SJSA1 (cell line): Measurements from ENCODE around the gene HSPA14. TPM values are rescaled to one million over a fixed set of nuclear protein-coding genes. Genes with fewer than 3 reads are reported as not detected.
"Not testable (repeated sequence)": the region's sequence is repeated elsewhere in the genome, so short reads cannot be mapped to it uniquely, and the experiment has no call there.

ENCODE experiments used
- DNase-seq, 2 experiments: peaks; one replicate each; pipeline ENCODE4 v3.0.0-alpha.2; 2015 to 2020; ENCODE audit warnings: low spot score in 2 of 2, low read depth in 1 of 2
- H3K27ac ChIP-seq: fragments of 250-450 bp; sonication (Bioruptor Pico); 2 replicates; pipeline ENCODE4 v1.5.1; 2020; ENCODE audit warnings: mild to moderate bottlenecking, moderate library complexity
- H3K27me3 ChIP-seq: fragments of 250-450 bp; sonication (Bioruptor Pico); replicated peaks from 2 replicates; pipeline ENCODE4 v1.5.1; 2020; ENCODE audit warnings: mild to moderate bottlenecking, moderate library complexity
- H3K36me3 ChIP-seq: fragments of 250-450 bp; sonication (Bioruptor Pico); 2 replicates; pipeline ENCODE4 v1.5.1; 2020; ENCODE audit warnings: mild to moderate bottlenecking
- H3K4me1 ChIP-seq: fragments of 250-450 bp; sonication (Bioruptor Pico); replicated peaks from 2 replicates; pipeline ENCODE4 v1.6.1; 2021; ENCODE audit warnings: mild to moderate bottlenecking
- H3K4me3 ChIP-seq: fragments of 250-450 bp; sonication (Bioruptor Pico); 2 replicates; pipeline ENCODE4 v1.5.1; 2020; ENCODE audit warnings: mild to moderate bottlenecking
- H3K9me3 ChIP-seq: fragments of 250-450 bp; sonication (Bioruptor Pico); replicated peaks from 2 replicates; pipeline ENCODE4 v1.5.1; 2020; ENCODE audit warnings: mild to moderate bottlenecking
- total RNA-seq: library from RNA; depleted of rRNA; stranded (reverse); fragments of >200 nt; shearing (Covaris generic); gene quantifications from 2 replicates; pipeline ENCODE4 v1.2.3, GENCODE V29; 2014

Gene HSPA14
- total RNA-seq, 1 experiment from 2014 or later, result 36.5 TPM

GRCh38 chr10:14852236-14852635 lies 14.1 kb downstream of the HSPA14 start:
- H3K9me3 ChIP-seq, result no peaks in the 10 kb centered on the region
- no peak overlapping the region for H3K4me3 ChIP-seq
- peaks cover 66% of the 10 kb centered on the region for H3K36me3 ChIP-seq
- no peak for DNase-seq
- H3K27ac ChIP-seq, result no peak overlapping the region
- H3K27me3 ChIP-seq, result no peaks in the 10 kb centered on the region
- H3K4me1 ChIP-seq, result no peaks in the 10 kb centered on the region

DNA sequence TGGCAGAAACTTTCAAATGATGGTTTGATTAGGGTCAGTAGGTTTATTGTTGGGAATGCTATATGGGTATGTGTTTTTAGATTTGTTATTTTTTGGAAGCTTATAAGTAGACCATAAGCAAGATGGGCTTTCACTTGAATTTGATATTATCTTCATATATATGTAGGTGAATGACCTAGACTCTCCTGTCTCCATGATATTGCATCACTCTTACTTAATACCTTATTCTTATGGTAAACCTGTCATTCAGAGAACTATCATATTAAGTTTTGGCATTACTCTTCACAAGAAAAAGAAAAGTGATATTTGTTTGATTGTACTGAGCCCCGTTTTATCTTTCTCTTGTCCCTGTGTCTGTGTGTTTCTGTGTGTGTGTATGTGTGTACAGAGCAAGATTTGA lies 17.3 kb downstream of the HSPA14 start:
- H3K4me3 ChIP-seq, result no peak overlapping the region
- no peak for DNase-seq
- H3K27ac ChIP-seq, result no peak overlapping the region
- H3K4me1 ChIP-seq, result no peaks in the 10 kb centered on the region
- H3K27me3 ChIP-seq, result no peaks in the 10 kb centered on the region
- H3K9me3 ChIP-seq, result no peaks in the 10 kb centered on the region
- peaks cover 61% of the 10 kb centered on the region for H3K36me3 ChIP-seq

GRCh38 chr10:14858338-14858960 lies 20.3 kb downstream of the HSPA14 start:
- Histone ChIP-seq H3K4me1 (no peaks in the 10 kb centered on the region), H3K9me3 (no peaks in the 10 kb centered on the region), H3K4me3 (no peak overlapping the region), H3K27me3 (no peaks in the 10 kb centered on the region), H3K36me3 (peaks cover 56% of the 10 kb centered on the region), H3K27ac (no peak overlapping the region)
- no peak for DNase-seq

GRCh38 chr10:14859043-14859442 lies 20.9 kb downstream of the HSPA14 start:
- Histone ChIP-seq H3K4me1 (no peaks in the 10 kb centered on the region), H3K4me3 (no peak overlapping the region), H3K9me3 (no peaks in the 10 kb centered on the region), H3K27ac (no peak overlapping the region), H3K36me3 (peaks cover 57% of the 10 kb centered on the region), H3K27me3 (no peaks in the 10 kb centered on the region)
- no peak for DNase-seq

DNA sequence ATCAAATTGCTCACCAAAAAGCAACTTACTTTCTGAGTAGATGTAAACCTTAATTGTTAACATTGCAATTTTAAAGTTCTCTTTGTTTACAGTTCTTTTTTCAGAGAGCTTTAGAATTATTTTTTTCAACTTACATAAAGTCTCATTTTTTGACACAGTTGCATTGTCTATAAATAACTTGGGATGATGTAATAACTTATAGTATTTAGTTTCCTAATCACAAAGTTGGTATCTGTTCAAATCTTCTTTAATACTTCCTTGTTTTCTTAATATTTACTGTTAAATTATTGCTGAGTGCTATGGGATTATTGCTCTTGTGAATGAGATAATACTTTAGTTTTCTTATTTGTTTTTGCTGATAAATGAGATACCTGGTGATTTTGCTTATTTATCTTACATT lies 21.7 kb downstream of the HSPA14 start:
- no peak overlapping the region for H3K27ac ChIP-seq
- peaks cover 52% of the 10 kb centered on the region for H3K36me3 ChIP-seq
- H3K4me3 ChIP-seq, result no peak overlapping the region
- no peak for DNase-seq
- no peaks in the 10 kb centered on the region for H3K27me3 ChIP-seq
- no peaks in the 10 kb centered on the region for H3K9me3 ChIP-seq
- no peaks in the 10 kb centered on the region for H3K4me1 ChIP-seq

DNA sequence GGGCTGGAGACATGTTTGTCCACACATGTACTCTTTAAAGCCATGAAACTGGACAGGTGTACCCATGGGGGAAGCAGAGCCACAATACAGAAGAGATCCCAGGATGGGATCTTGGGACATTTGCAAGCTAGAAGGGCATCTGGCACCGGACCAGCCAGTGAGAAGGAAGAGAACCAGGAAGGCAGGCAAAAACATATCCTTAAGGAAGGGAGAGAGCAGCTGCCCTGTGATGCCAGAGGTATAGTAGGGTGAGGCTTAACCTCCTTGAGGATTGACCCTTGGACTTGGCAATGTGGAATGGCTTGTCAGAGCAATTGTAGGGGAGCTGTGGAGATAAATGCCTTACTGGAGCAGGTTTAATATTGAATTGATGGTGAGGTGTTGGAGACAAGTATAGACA lies 22.7 kb downstream of the HSPA14 start:
- Histone ChIP-seq H3K36me3 (peaks cover 47% of the 10 kb centered on the region), H3K4me3 (no peak overlapping the region)

DNA sequence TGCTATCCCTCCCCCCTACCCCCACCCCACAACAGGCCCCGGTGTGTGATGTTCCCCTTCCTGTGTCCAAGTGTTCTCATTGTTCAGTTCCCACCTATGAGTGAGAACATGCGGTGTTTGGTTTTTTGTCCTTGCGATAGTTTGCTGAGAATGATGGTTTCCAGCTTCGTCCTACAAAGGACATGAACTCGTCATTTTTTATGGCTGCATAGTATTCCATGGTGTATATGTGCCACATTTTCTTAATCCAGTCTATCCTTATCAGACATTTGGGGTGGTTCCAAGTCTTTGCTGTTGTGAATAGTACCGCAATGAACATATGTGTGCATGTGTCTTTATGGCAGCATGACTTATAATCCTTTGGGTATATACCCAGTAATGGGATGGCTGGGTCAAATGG lies 26.4 kb downstream of the HSPA14 start:
- not testable (repeated sequence) for H3K4me1 ChIP-seq, H3K4me3 ChIP-seq, H3K27me3 ChIP-seq, DNase-seq, H3K27ac ChIP-seq, H3K9me3 ChIP-seq
- H3K36me3 ChIP-seq, result peaks cover 52% of the 10 kb centered on the region

More for the DNA sequence above, 22.7 kb downstream of the HSPA14 start:
- Histone ChIP-seq H3K9me3 (no peaks in the 10 kb centered on the region), H3K27me3 (no peaks in the 10 kb centered on the region), H3K27ac (no peak overlapping the region), H3K4me1 (no peaks in the 10 kb centered on the region)
- no peak for DNase-seq

GRCh38 chr10:14864871-14865270 lies 26.8 kb downstream of the HSPA14 start:
- not testable (repeated sequence) for H3K27me3 ChIP-seq, H3K4me3 ChIP-seq, H3K9me3 ChIP-seq, DNase-seq, H3K27ac ChIP-seq, H3K4me1 ChIP-seq
- peaks cover 55% of the 10 kb centered on the region for H3K36me3 ChIP-seq

DNA sequence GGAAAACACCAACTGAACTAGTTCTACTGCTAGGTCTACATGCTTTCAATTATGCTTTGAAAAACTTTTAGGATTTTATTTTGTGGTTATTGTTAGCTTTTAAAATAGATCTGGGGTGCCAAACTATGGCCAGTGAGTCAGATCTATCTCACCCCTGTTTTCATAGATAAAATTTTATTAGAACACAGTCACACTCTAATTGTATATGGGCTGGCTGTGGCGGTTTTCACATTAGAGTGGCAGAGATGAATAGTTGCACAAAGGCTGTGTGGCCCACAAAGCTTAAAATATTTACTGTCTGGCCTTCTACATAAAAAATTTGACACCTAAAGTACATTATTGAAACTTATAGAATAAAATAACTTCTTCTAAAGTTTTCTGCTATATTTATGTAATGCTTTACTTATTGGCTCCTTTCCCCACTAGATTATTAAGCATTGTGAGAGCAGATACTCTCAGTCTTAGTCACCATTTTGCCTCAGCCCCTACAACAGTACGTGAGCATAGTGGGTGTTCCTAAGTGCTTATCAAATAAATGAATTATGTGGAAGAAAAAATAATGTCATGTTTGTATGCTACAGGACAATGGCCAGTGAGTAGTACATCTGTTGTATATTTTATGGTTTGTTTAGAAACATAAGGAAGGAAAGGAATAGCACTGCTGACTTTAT lies 35.1 kb downstream of the HSPA14 start:
- H3K27ac ChIP-seq, result peak overlapping the region; percentile 38
- peak; percentile 50 to 85 for DNase-seq

GRCh38 chr10:14875941-14876340 lies 37.8 kb downstream of the HSPA14 start:
- H3K36me3 ChIP-seq, result peaks cover 13% of the 10 kb centered on the region
- H3K4me3 ChIP-seq, result no peak overlapping the region
- no peaks in the 10 kb centered on the region for H3K27me3 ChIP-seq
- DNase-seq, result no peak
- H3K27ac ChIP-seq, result no peak overlapping the region
- no peaks in the 10 kb centered on the region for H3K9me3 ChIP-seq
- H3K4me1 ChIP-seq, result peaks cover 24% of the 10 kb centered on the region

More for the DNA sequence above, 35.1 kb downstream of the HSPA14 start:
- no peaks in the 10 kb centered on the region for H3K27me3 ChIP-seq
- H3K4me1 ChIP-seq, result peaks cover 17% of the 10 kb centered on the region
- no peaks in the 10 kb centered on the region for H3K9me3 ChIP-seq
- H3K36me3 ChIP-seq, result peaks cover 21% of the 10 kb centered on the region
- no peak overlapping the region for H3K4me3 ChIP-seq

DNA sequence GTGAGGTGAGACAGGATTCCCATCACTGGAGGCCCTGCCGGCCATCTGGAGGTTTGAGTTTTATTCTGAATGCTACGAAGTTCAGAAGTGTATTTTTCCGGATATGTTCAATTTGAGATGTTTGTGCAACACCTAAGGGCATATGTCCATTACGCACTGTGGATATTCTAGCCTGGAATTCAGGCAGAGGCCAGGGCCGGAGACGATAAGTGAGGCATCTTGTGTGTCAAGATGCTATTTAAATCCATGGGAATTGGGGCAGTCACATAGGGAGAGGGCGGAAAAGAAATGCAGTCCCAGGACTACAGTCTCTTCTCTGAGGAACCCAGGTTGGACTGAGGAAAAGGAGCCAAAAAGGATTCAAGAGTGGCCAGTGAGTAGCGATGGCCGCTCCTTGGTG lies 38.7 kb downstream of the HSPA14 start:
- no peak for DNase-seq
- H3K4me1 ChIP-seq, result peaks cover 24% of the 10 kb centered on the region
- H3K27ac ChIP-seq, result no peak overlapping the region
- no peak overlapping the region for H3K4me3 ChIP-seq
- no peaks in the 10 kb centered on the region for H3K9me3 ChIP-seq
- no peaks in the 10 kb centered on the region for H3K27me3 ChIP-seq
- peaks cover 13% of the 10 kb centered on the region for H3K36me3 ChIP-seq

DNA sequence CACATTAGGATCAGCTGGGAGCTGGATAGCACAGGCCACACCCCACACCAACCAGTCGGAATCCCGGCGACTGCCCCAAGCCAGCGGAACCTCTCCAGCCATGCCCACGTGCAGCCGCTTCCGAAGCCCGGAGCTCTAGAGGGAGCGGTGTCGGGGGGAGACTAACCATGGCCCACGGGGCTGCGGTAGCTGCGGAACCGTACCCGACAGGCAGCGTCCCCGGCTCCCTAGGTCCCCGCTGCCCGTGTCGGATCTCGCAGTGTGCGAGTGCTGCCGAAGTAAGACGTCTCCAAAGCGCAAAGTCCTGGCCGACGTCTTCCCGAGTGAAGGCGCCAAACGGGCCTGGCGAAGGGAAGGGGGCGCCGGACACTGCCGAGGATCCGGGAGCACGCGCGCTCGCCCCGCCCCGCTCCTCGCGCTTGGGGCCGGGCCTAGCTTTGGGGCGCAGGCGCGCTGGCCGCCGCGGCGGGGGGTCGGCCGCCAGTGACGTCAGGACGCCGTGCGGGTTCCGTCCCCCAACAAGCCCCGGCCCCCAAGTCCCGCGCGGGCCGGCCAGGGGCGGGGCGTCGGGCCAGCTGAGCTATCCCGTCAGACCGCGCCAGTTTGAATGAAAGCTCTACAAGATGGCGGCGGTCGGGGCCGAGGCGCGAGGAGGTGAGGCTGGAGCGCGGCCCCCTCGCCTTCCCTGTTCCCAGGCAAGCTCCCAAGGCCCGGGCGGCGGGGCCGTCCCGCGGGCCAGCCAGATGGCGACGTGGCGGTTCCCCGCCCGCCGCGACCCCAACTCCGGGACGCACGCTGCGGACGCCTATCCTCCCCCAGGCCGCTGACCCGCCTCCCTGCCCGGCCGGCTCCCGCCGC lies 40.4 kb downstream of the HSPA14 start, which contains the start of gene SUV39H2:
SUV39H2 (plus strand) TSS at position 601 of the 858 bp plus-strand sequence; CDS start at position 624, 23 bp downstream.
- H3K9me3 ChIP-seq, result no peaks in the 10 kb centered on the region
- H3K4me1 ChIP-seq, result peaks cover 11% of the 10 kb centered on the region
- H3K36me3 ChIP-seq, result peaks cover 18% of the 10 kb centered on the region
- peak within 1 kb of the TSS; percentile 96 for H3K4me3 ChIP-seq
- DNase-seq, result peak; percentile 95 to 96
- no peaks in the 10 kb centered on the region for H3K27me3 ChIP-seq
- H3K27ac ChIP-seq, result peak within 1 kb of the TSS; percentile 86

GRCh38 chr10:14879124-14879927 lies 41.2 kb downstream of the HSPA14 start:
- peak overlapping the region; percentile 86 for H3K27ac ChIP-seq
- H3K36me3 ChIP-seq, result peaks cover 24% of the 10 kb centered on the region
- peaks cover 7% of the 10 kb centered on the region for H3K4me1 ChIP-seq
- no peaks in the 10 kb centered on the region for H3K27me3 ChIP-seq
- DNase-seq, result peak in 1 of 2 experiments; percentile 53
- peak overlapping the region; percentile 96 for H3K4me3 ChIP-seq
- H3K9me3 ChIP-seq, result no peaks in the 10 kb centered on the region
